HG02642 (cell line): ENCODE results near the gene TNP2.
"Not testable (repeated sequence)": the region's sequence is repeated elsewhere in the genome, so short reads cannot be mapped to it uniquely, and the experiment has no call there.

Source experiments
- ATAC-seq: cut with Tn5 transposase; IDR thresholded peaks from one replicate; pipeline ENCODE4 v1.9.1; 2021; ENCODE audit warnings: mild to moderate bottlenecking; ENCODE audit not compliant: unreplicated experiment, poor library complexity

Gene TNP2

DNA sequence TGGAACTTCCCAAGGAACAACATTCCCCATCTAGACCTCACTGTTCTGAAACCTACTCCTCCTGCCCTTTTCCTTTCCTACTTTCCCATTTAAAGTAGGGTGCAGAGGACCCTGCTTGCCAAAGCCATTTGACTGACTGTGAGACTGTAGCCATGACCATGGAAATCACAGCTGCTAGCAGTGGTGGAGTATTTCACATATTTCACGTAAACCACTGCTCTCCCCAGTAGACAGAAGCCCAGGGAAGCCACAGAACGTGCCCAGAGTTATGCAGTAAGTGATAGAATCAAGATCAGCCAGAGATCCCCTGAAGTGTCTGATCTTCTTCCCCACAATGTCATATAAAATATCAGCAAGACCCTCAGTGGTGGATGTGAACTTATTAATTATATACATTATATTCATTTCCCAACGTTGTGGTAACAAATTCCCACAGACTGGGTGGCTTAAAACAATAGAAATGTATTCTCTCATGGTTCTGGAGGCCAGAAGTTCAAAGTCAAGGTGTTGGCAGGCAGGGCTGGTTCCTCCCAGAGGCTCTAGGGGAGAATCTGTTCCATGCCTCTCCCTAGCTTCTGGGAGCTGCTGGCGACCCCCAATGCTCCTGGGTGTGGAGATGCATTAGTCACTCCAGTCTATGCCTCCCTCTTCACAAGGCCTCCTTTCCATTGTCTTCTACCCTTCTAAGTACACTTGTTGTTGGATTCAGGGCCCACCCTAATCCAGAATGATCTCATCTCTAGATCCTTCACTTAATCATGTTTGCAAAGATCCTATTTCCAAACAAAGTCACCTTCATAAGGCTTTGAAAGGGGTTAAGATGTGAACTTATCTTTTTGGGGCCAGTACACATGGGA, 32.7 kb upstream of the TNP2 start:
- ATAC-seq, result no peak

DNA sequence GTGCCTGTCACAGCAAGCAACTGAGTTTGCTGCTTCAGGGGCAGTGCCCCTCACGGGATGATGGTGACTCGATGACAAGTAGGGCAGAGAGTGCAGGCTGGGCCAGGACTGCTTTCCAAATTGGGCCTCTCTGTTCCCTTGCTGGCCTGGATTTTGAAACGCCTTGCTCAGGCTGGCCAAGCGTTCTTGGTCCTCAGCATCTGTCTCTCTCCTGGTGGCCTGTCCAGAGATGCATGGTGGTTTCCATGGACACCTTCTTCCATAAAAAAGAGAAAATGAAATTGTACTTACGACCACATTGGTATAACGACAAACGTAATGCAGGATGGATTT, 31.4 kb upstream of the TNP2 start:
- ATAC-seq, result no peak

DNA sequence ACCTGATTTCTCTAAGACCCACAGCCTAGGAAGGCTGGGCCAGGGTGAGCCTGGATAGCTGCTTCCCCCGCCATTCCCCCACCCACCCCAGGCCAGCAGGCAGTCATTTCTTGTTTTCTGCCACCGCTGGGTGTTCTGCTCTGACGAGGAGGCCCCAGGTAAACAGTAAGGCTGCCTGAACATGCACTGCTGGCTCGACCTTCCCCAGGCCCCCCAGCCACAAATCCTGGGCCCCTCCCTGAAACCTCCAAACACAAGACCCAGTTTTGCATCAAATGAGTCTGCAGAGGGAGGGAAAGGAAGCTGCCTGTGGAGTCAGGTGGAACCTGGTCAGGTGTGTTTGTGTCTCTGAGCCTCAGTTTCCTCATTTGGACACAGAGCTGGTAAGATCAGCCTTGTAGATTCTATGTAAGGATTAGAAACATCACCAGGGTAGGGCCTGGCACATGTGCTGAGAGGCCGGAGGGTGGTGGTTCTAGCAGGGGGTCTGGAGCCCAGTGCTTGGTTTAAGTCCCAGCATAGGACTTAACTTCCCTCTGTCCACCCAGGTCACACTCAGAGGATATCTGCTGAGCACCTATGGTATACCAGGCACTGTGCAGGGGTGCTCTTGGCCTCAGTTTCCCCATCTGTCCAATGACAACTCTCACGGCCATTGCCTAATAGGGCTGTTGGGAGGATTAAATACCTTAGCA, 30.9 kb upstream of the TNP2 start:
- ATAC-seq, result no peak

DNA sequence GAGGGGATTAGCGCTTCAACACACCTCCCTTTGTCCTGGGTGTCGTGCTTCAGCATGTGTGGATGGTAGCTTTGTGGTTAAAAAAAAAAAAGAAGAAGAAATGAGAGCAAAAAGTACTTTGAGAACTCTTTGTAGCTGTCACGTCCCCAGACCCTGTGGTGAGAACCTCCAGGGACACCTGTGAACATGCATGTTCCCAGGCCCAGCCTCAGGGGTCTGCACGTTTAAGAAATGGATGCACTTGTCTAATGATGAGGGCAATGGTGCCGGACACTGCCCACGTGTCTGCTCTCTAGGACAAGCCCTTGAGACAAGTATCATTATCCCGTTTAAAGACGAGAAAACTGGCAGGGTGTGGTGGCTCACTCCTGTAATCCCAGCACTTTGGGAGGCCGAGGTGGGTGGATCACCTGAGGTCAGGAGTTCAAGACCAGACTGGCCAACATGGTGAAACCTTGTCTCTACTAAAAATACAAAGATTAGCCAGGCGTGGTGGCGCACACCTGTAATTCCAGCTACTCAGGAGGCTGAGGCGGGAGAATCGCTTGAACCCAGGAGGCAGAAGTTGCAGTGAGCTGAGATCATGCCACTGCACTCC, 29.9 kb upstream of the TNP2 start:
- not testable (repeated sequence) for ATAC-seq

DNA sequence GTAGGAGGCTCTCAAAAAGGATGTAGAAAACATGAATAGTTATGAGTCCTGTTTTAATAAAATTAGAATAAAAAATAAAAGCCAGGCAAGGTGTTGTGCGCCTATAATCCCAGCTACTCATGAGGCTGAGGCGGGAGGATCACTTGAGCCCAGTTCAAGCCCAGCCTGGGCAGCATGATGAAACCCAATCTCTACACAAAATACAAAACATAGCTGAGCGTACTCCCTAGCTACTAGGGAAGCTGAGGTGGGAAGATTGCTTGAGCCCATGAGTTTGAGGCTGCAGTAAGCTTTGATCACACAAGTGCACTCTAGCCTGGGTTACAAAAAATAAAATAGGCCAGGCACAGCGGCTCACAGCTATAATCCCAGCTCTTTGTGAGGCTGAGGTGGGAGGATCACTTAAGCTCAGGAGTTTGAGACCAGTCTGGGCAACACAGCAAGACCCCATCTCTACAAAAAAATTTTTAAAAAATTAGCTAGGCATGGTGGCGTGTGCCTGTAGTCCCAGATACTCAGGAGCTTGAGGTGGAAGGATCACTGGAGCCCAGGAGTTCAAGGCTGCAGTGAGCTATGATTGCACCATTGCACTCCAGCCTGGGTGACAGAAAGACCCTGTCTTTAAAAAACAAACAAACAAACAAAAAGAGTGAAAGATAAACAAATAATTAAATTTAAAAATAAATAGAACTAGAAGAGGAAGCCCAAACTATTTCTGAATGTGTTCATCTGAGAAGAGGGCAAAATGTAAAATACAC, 29.2 kb upstream of the TNP2 start:
- no peak for ATAC-seq

DNA sequence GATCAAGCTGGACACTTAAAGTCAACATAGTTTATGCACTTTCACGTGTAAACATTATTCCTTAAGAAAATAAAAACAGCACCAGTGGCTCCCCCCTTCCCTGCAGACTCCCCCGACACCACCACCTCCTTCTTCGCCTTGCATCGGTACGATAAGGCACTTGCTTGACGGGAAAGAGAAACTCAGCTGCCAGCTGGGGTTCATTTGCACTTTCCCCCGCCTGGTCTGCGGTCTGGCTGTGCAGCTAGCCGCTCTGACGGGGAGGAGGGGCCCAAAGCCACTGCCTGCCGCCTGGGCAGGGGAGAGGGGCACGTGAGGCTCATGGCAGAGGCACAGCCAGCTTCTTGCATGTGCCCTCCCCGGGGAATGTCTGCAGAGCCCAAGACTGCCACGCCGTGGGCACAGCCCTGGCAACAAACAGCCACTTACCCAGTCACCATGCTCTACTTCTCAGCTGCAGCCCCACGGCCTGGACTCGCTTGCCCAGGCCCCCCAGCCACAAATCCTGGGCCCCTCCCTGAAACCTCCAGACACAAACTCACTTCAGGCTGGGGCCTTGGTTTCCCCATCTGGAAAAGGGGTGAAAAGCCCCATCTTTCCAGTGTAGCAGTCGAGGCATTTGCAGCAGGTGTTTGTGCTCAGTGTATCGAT, 28.5 kb upstream of the TNP2 start:
- ATAC-seq, result peak; percentile 85

DNA sequence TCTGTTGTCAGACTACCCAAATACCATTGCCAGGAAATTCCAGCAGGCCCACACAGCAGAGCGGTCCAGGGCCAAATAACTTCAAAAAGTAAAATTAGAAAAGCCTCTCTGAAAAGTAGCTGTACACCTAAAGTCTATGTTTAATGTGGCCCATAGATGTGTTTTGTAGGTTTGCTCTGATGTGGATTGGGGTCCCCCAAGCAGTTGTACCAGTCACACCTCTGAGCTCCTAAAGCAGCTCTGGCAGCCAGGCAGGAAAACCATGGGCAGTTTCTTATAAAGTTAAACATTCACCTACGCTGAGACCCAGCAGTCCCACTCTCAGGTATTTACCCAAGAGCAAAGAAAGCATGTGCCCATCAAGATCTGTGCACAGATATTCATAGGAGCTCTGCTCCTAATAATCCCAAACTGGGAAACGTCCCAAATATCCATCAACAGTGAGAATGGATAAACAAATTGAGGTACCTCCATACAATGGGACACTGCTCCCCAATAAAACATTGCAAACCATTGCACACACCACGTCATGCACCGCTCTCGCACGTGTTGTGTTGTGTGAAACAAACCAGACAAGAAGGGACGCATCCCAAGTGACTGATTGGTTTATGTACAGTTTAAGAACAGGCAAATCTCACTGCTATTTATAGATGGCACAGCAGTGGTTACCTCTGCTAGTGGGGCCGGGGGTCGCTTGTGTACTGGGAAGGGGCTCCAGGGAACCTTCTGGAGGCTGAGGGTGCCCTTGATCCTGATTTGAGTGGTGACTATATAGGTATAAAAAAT, 27.8 kb upstream of the TNP2 start:
- ATAC-seq, result peak; percentile 26

DNA sequence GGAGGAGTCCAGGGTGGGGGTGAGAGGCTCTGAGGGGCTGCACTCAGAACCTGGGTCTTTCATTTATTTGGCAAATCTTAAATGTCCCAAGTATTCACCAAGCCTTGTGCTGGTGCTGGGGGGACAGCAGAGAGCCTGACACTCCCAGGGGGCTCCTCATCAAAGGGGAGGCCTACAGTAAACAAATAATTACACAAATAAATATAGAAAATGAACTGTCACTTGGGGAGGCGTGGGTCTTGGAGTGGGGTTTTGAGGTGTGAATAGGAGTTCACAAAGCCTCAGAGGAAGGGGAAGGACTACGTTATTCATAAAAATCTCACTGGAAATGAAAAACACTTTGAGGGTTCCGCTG, 27.2 kb upstream of the TNP2 start:
- ATAC-seq, result no peak

DNA sequence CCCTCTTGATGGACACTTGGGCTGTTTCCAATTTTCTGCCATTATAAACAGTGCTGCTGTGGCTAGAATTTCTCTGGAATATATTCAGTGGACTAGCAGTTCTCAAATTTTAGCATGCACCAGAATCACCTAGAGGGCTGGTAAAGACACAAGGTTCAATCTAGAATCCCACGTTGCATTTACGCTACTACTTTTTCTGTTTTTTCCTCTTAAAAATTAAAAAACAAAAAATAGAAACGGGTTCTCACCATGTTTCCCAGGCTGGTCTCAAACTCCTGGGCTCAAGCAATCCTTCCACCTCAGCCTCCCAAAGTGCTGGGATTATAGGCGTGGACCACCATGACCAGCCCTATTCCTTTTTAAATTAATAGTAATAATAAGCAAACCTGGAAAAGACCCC, 26.5 kb upstream of the TNP2 start:
- no peak for ATAC-seq

DNA sequence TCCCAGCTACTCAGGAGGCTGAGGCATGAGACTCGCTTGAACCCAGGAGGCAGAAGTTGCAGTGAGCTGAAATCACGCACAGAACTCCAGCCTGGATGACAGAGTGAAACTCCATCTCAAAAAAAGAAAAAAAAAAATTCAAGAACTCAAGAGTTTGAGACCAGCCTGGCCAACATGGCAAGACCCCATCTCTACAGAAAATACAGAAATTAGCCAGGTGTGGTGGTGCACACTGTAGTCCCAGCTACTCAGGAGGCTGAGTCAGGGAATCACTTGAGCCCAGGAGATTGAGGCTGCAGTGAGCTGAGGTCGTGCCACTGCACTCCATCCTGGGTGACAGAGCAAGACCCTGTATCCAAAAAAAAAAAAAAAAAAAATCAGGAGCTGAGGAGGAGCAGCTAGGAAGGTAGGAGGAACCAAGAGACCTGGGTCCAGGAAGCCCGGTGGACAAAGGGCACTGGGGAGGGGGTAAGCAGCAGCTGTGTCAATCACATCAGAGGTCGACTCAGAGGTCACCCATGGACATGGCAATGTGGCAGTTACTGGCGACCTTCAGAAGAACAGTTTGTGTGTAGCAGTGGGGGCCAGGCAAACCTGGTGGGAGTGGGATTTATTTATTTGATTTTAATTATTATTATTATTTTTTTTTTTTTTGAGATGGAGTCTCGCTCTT, 23.1 kb upstream of the TNP2 start:
- ATAC-seq, result no peak

DNA sequence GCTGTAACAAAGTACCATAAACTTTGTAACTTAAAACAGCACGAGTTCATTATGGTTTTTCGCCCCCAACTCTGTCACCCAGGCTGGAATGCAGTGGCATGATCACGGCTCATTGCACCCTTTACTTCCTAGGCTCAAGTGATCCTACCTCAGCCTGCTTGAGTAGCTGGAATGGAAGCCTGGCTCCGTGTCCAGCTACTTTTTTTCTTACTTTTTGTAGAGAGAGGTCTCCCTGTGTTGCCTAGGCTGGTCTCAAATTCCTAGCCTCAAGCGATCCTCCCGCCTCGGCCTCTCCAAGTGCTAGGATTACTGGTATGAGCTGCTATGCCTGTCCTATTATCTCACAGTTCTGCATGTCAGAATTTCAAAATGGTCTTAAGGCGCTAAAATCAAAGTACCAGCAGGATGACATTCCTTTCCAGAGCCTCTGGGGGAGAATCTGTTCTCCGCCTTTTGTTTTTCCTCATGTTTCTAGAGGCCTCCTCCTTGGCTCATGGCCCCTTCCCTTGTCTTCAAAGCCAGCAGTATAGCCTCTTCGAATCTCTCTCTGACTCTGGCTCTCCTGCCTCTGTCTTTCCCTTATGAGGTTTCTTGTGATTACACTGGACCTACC, 22.1 kb upstream of the TNP2 start:
- no peak for ATAC-seq

DNA sequence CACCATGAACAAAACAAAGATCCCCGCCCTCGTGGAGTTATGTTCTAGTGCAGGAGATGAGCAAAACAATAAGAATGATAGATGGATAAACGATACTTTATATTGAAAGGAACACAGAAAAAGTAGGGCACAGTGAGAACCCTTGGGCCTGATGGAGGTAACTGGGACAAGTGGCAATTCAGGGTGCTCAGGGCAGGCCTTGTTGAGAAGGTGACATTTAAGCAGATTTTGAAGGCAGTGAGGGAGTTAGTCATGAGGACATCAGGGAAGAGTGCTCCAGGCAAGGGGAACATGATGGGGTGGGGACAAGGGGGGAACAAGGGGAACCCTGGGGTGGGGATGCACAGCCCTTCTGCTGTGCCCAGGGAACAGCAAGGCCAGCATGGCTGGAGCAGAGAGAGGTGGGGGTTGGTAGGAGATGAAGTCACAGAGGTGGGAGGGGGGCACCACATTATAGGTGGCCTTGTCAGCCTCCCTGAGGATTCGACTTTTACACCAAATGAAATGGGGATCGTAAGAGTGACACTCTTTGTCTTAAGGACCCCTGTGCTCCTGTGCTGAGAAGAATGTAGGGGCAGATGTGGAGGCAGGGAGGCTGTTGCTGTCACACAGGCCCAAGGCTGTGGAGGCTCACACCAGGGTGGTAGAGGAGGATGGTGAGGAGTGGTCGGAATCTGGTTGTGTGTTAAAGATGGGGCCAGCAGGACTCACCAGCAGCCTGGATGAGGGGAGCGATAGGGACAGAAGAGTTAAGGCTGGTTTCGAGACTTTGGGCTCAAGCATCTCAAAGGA, 21.2 kb upstream of the TNP2 start:
- no peak for ATAC-seq

DNA sequence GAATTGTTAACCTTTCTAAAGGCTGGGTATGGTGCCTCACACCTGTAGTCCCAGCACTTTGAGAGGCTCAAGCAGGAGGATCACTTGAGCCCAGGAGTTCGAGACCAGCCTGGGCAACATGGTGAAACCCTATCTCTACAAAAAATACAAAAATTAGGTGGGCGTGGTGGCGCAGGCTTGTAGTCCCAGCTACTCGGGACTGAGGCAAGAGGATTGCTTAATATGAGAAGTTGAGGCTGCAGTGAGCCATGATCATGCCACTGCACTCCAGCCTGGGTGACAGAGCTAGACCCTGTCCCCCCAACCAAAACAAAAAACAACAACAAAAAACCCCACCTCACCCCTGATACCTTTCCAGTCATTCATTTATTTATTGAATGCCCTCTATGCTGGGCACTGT, 20.6 kb upstream of the TNP2 start:
- not testable (repeated sequence) for ATAC-seq

DNA sequence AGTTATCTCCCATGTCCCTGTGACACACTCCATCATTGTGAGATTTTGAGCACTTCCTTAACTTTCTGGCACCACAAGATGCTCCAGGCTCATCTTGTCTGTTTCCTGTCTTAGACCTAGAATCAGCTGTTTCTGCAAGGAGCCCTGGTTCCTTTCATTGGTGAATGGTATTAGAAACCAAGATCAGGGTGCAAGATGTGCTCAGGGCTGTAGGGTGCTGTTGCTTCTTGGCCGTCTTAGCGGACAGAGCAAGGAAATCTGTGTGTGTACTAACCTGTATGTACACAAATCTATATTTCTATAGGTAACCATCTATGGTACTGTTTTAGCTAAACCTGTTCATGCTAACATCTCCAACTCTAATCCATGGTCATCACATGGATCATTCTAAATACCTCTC, 20.1 kb upstream of the TNP2 start:
- no peak for ATAC-seq

DNA sequence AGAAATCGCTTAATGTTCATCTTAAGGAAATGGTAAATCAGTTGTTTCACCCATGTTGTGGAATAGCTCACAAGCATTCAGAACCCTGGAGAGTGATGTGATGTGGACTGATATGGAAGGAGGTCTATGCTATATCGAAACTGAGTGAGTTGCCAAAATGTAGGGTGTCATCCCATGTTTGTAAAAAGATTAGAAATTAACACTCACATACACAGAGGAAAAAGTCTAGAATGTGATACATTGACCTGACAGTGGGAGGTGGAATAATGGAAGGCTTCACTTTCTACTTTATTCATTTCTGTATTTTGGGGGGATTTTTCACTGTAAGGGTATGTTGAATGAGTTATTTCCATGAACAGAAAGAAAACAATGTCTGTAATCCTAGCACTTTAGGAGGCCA, 16.7 kb upstream of the TNP2 start:
- ATAC-seq, result no peak

DNA sequence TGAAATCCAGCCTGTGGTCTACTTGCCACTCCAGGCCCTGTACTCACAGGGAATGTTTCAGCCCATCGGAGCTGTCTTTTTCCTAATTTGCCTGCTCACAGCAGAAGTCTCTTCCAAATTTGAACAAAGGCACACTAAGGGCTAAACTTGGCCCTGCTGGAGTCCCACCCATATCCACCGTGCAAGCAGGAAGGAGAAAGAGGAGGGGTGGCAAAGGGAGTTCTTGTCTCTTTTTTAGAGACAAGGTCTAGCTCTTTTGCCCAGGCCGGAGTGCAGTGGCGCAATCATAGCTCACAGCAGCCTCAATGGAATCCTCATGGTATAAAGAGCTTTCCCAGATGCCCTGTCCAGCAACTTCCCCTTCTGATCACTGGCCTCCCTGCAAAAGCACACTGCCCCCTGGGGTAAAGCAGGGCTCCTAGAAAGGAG, 14.7 kb upstream of the TNP2 start:
- ATAC-seq, result no peak

DNA sequence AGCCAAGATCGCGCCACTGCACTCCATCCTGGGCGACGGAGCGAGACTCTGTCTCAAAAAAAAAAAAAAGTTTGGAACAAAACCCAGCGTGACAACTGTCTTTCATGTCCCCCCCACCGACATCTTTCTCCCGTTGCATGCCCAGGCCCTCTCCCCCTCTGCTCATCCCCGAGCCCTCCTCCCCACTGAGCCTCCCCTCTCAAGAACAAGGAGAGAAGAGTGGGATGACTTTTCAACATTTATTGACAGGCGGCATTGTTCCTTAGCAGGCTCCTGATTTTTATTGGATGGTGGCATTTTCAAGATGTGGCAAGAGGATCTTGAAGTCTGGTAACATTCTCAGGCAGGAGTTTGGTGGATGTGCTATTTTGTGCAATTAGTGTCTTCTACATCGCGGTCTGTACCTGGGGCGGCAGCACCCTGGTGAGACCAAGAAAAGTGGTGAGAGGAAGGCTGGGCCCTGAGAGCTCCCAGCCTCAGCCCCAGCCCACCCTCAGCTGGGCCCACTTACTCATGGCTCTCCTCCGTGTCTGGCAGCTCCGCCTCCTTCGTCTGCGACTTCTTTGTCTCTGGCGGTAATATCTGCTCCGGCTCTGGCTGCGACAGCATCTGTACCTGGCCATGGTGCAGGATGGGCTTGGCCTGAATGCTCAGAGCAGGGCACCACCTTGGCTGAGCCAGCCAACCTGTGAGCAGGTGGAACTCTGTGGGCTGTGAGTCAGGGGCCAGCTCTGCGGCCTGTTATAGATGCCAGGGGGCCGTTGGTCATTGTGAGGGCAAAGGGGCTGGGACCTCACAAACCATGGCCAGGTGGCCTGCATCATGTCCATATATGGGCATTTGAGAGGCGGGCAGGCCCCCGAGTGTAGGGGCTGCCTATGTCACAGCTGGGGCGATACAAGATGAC, 11.7 kb upstream of the TNP2 start, which contains the start of gene PRM1:
PRM1 (minus strand) TSS at position 715 of the 907 bp plus-strand sequence; CDS start at position 623, 92 bp downstream.
- ATAC-seq, result no peak
